Measurements from ENCODE around the gene NRDE2.

NRDE2 gene

DNA sequence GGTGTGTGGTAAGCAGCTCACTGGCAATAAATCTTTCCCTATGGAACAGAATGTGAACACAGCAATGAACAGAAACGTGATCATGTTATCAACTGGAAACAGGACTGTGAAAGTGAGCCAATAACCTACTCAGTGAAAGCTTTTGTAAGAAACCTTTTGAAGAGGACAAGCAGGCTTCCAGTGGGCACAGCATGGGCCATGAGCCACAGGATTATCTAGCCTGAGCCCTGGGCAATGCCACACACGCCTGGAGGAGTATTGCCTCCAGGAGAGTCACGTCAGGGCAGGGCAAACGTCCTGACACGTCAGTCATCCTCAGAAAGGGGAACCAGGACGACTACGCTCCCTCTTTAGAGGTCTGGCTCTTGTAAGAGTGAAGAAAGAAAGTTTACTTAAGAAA lies 32.3 kb downstream of the NRDE2 start:
- no peak for DNase-seq (ENCODE audit: low spot score)

DNA sequence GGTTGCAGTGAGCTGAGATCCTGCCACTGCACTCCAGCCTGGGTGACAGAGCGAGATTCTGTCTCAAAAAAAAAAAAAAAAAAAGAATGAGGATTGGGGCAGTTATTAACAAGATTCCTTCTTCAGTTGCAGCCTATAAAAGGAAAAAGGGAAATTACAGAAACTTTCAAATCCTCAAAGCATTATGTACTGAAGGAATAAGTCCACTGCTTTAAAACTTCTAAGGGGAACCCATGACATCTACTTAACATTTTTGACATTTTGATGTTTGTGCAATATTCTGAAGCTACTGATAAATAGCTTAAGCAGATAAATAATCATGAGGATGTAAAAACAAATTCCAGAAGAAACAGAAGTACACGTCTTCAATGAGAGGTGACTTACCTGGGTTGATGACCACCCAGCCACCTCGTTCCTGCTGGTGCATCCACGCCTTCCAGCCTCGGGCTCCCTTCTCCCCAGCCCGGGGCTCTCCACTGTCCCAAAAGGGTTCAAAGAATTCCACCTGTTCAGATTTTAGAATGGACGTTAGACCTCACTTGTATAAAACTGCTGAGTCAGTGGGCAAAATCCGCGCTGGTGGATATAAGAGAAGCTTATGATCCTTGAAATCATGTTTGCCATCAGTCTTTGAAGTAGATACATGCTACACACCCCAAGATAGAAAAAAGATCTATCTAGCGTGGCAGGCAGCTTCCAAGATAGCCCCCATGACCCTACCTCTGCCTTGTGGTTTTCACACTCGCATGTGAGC lies 33.7 kb downstream of the NRDE2 start:
- DNase-seq (ENCODE audit: low spot score): no peak

DNA sequence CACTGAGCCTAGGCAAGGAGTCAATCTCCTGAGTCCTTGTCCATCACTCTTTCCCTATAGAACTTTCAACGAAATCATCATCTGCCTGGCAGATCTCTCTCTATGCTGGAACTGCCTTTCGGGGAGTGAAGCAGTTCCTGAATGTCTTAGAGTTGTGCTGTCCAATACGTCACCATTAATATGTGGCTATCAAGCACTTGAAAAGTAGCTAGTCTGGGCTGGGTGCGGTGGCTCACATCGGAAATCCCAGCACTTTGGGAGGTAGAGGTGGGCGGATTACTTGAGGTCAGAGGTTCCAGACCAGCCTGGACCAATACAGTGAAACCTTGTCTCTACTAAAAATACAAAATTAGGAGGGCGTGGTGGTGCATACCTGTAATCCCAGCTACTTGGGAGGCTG lies 35.1 kb downstream of the NRDE2 start:
- no peak for DNase-seq (ENCODE audit: low spot score)

DNA sequence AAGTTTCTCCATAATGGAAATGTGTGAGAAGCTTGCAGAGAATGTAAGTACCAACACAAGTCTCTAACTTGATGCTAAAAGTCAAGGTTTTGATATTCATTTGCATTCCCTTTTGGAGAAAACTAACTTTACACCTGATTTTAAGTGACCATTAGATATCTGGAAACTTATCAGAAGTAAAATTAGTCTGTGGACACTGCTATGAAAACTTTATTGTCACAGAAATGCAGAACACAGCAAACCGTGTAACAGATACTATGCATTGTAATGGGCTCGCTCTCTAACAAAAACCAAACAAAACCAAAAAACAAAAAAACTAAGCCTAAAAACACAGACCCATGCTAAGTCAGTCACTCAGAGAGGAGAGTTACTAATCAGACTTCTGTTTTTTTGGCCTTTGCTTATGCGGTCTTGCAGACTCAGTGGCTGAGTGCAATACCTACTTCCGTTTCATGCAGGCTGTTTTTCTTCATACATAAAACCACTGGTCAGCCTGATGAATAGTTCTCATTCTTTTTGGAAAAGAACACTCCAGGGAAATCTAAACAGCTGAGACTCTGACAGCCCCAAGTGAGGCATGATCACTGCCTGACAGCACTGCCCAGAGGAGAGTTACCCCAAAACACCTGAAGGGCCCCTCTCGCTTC lies 35.7 kb downstream of the NRDE2 start:
- no peak for DNase-seq (ENCODE audit: low spot score)

DNA sequence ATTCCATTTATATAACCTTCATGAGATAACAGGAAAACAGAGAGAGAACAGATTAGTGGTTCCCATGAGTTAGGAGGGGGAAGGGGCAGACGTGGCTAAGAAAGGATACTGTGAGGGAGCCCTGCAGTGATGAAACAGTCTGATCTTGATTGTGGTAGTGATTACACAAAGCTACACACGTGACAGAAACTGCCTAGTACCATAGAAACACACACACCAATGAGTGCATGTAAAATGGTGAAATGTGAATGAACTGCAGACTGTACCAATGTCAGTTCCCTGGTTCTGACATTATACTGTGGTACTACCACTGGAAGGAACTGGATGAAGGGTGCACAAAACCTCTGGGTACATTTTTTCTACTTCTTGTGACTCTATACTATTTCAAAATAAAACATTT lies 36.9 kb downstream of the NRDE2 start:
- no peak for DNase-seq (ENCODE audit: low spot score)

DNA sequence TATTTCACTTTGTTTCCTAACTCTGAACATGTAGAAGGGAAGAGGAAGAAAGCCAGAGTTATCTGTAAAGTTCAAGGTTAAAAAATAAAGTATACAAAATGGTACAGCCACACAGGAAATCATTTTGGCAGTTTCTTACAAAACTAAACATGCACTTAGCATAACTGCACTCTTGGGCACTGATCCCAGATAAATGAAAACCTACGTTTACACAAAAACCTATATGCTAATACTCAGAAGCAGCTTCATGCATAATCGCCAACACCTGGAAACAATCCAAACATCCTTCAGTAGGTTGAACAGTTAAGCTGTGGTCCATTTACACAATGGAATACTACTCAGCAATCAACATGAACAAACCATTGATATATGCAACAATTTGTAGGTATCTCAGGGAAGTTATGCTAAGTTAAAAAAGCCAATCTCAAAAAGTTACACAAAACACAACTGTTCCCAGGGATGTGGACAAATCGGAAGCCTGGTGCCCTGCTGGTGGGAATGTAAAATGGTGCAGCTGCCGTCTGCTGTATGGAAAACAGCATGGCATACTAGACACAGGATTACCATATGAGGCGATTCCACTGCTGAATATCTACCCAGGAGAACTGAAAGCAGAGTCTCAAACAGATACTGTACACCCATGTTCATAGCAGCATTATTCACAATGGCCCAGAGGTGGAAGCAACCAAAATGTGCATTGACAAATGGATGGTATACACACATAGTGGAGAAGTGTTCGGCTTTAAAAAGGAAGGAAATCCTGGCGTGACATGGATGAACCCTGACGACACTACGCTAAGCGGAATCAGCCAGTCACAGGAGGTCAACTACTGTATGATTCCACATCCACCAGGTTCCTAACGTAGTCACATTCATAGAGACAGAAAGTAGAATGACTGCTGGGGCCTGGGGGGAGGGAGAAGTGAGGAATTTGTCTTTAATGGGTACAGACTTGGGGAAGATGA lies 37.7 kb downstream of the NRDE2 start:
- DNase-seq (ENCODE audit: low spot score): no peak

DNA sequence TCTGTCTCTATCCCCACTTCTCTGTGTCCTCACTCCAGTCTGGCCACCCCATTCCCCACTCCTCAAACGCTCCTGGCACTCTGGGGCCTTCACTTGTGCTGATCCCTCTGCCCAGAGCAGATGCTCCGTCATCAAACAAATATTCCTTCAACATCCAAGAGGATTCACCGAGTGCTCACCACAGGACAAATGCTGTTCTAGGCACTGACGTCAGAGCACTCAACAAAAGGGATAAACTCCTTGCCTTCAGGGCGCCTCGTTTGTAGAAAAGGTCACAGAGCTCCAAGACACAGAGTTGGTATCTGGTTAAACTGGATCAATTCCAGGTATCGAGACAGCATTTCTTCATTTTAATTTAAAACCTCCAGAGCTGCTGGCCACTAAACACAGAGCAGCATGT lies 40.0 kb downstream of the NRDE2 start:
- DNase-seq (ENCODE audit: low spot score): no peak

DNA sequence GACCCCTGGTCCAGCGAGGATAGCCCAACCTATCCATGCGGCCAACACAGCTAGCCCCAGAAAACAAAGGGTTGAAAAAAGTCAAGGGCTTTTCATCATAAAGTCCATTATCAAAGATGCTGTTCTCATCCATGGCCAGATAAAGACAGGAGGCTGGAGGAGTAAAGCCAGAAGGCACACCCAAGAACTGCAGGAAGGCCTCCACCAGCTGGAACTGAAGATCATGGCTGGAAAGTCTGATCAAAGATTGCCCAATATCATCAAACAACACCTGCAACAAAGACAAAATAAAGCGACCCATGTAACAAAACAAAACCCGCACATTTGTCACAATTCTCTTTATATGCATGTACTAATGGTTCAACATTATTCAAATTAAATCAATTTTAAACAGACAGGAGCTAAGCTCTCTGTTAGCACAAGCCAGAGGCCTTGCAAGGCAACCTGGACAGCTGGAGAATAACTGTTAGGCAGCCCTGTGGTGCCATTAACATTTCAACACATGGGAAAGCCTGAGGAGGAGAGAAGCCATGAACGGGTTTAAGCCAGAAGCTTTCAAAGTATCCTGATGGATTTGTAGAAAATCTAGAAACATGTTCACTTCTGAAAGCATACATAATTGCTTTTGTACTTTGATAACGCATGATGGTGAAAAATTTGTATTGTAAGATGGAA lies 41.3 kb downstream of the NRDE2 start:
- no peak for DNase-seq (ENCODE audit: low spot score)

DNA sequence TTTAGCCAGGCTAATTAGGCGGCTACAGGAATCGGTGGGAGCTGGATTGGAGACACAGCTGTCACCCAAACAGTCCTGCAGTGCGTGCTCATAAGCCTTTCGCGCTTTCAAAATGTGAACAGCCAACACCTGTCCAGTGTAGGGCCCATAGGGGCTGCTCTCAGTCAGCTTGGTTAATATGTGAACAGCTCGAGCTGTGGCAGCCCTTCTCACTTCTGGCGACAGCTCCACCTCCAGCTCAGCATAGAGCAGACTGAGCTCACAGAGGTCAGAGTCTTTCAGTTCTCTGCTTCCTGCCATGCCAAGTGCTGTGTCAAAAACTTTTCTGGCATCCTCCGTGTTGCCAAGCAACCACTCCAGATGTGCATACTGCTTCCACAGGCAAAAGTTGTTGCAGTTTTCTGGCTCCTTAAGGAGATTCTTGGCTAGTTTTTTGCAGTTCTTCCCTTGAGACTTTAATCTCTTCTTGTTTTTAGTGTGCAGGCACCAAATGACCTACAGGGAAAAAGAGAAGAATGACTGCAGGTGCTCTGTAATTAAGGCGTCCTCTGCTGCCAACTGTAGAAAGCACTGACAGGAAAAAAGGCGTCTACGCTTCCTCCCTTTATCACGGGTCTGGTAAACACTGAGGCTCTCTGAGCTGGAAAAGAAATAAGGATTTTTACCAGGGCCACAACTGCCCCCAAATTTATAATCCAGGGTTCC lies 42.9 kb downstream of the NRDE2 start:
- DNase-seq (ENCODE audit: low spot score): no peak

DNA sequence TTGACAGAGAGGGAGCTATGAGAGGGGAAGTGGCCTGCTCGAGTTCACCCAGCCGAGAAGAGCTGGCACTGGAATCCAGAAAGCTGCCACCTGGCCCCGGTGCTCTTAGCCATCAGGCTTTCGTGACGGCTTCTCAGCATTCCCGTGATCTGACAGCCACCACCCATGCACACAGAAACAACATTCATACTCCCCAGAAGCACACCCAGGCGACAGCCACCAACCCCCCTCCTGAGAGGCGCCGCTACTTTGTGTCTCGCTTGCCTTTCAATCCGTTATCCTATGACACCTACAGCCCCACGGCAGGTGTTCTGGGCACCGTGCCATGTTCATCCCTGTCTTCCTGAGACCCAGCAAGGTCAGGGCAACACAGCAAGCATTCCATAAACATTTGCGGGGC lies 44.0 kb downstream of the NRDE2 start:
- no peak for DNase-seq (ENCODE audit: low spot score)

DNA sequence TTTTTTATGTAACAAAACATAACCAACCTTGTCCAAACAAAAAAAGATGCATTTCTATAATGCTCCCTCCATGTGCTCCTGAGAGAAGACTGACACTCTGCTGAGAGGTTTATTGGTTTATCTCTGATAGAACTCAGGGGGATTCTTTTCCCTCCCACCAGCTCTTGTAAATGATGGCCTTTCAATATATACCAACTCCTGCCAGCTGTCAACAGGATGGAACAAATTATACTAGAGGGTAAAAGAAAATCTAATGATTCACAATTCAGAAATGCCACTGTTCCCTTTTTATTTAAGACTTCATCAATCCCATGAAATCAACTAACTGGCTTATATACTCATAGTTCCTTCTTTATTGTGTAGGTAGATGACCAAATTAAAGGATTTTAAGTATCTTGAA lies 50.0 kb downstream of the NRDE2 start:
- DNase-seq (ENCODE audit: low spot score): no peak

DNA sequence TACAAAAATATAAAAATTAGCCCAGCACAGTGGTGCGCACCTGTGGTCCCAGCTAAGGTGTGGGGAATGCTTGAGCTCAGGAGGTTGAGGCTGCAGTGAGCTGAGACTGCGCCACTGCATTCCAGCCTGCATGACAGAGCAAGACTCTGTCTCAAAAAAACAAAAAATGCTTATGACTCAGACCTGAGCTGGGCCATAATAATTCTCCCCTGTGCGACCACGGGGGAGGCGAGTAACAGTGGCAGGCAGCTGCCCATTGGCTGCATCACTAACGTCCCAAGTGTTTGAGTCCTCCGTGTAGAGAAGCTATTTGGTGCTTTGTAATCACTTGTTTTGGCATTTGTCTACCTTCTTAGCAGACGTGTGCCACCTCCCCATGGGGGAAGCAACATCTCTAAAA lies 50.5 kb downstream of the NRDE2 start:
- no peak for DNase-seq (ENCODE audit: low spot score)

DNA sequence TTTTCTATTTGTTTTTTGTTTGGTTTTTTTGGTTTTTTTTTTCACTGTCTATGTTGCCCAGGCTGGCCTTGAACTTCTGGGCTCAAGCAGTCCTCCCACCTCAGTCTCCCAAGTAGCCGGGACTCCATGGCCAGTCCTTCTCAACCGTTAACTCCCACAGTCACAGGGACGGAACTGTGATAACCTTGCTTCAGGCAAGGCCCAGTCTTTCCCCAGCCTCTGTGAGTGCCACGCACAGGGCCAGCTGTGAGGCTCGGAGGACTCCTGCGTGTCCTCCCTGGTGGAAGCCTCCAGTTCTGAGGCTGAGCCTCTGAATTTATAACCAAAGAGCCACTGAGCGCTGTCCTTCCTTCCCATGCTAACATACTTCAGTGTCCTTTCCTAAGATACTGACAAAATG lies 51.6 kb downstream of the NRDE2 start:
- DNase-seq (ENCODE audit: low spot score): no peak

DNA sequence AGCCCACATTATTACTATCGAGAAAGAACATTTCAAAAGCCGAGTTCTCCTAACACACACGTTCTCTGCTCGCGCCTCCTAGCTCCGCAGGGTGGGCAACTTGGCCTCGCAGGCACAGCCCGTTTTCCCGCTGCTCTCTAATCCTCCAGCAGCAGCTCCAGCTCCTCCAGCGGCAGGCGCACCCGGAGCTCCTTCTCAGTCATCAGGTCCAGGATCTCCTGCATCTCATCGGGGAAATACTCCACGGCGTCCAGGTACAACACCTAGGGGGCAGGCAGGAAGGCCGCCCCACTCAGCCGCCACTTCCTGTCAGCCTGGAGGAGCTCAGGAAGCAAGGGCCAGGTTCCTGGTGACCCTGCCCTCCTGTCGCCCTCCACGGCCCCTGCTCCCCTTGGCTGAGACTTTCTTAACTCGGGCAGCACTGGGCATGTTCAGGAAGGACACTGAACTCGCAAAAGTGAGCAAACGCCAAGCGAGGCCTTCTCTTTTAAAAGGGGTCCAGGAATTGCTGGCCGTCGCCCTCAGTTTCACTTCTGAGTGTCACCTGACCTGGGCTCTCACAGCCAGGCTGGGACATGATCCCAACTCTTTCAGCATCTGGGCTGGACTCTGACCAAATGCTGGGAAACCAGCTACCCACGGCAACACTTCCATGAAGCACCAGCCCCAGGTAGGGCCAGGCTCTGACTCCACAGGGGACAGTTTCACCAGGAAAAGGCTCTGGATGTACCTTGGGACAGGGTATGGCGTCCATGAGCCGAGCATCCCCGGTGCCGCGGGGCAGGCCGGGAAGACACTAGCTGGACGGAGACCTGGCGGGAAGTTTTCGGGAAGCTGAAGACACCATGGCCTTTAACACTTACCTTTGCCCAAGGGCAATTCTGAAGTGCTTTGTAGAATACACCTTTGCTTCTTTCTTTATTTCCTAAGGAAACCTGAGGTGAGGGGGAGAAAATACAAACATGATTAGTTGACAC lies 53.3 kb downstream of the NRDE2 start:
- DNase-seq (ENCODE audit: low spot score): no peak

DNA sequence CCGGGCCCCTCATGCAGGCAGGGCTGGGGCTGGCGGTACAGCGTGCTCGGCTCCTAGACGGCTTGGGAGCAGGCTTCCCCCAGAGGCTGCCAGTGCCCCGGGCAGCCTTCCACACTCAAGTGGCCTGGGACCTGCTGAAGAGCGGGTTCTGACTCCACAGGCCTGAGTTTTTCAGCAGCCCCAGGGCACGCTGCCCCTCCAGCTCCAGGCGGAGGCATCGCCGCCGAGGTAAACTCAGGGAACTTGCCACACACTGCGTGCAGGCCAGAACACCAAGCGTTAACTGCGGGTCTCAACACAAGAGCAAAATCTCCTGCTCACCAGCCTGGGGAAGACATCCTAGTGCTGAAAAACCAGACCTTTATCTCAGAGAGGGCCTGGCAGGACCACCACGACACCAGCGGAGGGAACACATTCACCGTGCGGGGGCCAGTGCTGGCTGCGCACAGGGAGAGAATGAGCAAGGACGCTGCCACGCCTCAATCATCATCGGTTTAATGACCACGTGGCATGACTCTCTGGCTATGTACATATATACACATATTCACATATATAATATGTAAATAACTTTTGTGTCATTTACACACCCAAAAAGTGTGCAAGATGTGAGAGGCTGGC lies 54.1 kb downstream of the NRDE2 start:
- no peak for DNase-seq (ENCODE audit: low spot score)

DNA sequence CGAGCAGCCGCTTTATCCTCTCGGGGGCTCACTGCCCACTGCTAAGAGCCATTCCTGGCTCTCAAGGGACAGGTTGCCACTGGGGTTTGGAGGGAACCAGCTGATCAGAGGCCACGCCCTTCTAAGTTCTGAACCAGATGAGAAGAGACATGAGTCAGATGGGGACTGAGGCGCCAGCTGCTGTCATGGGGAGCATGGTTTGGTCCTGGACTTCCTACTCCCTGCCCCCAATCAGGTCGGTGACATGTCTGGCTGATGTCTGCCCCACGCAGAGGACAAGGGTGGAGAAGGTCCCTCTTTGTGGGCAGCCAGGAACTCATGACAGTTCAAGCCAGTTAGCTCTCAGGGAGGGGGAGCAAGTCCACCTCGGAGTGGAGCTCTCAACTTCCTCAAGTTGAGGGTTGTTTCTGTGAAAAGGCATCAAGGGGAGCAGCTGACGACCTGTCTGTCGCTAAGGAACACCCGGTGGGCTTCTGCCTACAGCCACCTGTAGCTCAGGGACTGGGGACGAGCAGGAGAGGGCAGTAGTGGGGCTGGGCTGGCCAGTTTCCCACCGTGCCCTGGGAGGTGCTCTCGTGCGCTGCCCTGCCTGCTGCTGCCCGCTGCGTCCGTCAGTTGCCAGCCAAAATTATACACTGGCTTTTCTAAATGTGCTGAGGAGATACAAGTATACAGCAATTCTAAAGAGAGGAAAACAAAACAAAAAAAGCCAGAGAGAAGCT lies 54.9 kb downstream of the NRDE2 start:
- no peak for DNase-seq (ENCODE audit: low spot score)

DNA sequence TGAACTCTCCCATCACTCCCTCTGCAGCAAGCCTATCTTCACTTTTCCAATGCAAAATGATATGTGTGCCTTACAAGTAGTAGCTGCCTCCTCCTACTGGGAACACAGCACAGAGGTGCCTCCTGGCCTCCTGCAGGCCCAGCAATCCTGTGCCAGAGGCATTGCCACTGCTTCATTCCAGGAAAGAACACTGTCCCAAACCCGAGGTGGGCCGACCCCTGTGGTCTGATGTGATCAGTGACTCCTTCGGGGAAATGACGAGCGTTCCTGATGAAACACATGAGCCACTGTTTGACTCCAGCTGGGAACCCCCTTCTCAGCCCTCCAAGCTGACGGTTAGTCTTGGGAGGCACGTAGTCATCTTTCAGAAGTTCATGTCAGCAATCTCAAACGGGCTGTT lies 55.9 kb downstream of the NRDE2 start:
- no peak for DNase-seq (ENCODE audit: low spot score)

DNA sequence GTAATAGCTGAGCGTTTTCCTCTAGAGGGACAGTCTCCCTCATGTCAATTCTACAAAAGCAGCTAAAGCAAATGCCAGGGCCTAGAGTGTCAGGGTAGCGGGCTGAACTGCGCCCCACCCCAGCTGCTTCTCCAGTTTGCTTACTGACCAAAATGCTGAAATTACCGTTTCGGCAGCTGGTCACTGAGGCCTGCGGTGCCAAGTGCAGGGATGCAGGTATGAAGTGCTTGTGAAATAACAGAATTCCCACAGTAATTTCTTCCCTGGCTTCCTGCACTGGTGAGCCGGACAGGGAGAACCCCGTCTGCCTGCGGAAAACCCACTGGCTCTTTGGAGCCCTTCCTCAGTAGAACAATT lies 56.3 kb downstream of the NRDE2 start:
- DNase-seq (ENCODE audit: low spot score): no peak

DNA sequence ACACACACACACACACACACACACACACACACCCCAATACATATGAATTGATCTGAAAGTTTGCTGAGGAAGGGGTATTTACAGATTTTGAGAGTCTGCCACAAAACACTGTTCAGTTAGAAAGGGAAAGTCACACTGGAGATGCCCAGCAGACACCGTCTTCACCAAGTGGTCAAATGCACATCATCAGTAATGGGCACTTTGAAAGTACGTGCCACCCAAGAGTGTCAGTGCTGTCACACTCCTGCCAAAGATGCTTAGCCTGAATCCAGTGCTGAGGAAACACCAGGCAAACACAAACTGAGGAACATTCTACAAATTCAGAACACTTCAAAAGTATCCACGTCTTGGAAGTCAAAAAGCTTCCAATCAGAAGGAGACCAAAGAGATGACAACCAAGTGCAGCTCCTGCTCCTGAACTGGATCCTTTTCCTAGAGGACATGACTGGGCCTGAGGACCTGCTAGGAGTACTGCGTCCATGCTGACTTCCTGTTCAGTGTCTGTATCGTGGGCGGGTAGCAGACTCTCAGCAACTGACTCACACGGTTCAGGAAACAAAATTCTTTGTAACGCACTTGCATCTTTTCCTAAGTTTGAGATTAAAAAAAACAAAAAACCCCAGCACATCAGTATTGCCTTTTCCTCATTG lies 56.8 kb downstream of the NRDE2 start:
- no peak for DNase-seq (ENCODE audit: low spot score)

All from germinal center (tissue), 1 donor.